HUDEP-2 (cell line): ENCODE data around the gene C10orf71.

ENCODE experiments used
- DNase-seq, 76 experiments: peaks; one replicate each; lab custom pipeline; 2025; ENCODE audit not compliant: unreplicated experiment in 76 of 76; lab: John Stamatoyannopoulos, UW

C10orf71 gene

GRCh38 chr10:49298983-49299815, at the start of gene C10orf71:
Gene C10orf71, plus strand, starts transcription at chr10:49299170. Its CDS starts 23,376 bp downstream, at chr10:49322546.
- no peak for DNase-seq

- DNase-seq: no peak
These were observed 46.5 kb upstream of the C10orf71 start for GRCh38 chr10:49252313-49253034.

- DNase-seq: no peak
These were observed 45.5 kb upstream of the C10orf71 start for GRCh38 chr10:49253340-49253906.

GRCh38 chr10:49254150-49254549, 44.8 kb upstream of the C10orf71 start:
- DNase-seq: no peak

GRCh38 chr10:49254556-49255318, 44.2 kb upstream of the C10orf71 start:
- DNase-seq: no peak

- DNase-seq: no peak
These were observed 43.1 kb upstream of the C10orf71 start for GRCh38 chr10:49255883-49256282.

- DNase-seq: no peak
These were observed 41.8 kb upstream of the C10orf71 start for GRCh38 chr10:49257154-49257553.

GRCh38 chr10:49257626-49258349, 41.2 kb upstream of the C10orf71 start:
- DNase-seq: no peak

GRCh38 chr10:49258350-49258683, 40.7 kb upstream of the C10orf71 start:
- no peak for DNase-seq

- DNase-seq: no peak
These were observed 38.2 kb upstream of the C10orf71 start for GRCh38 chr10:49260644-49261296.

GRCh38 chr10:49263591-49263990, 35.4 kb upstream of the C10orf71 start:
- DNase-seq: no peak

GRCh38 chr10:49264177-49264677, 34.7 kb upstream of the C10orf71 start:
- DNase-seq: no peak

- DNase-seq: no peak
These were observed 33.1 kb upstream of the C10orf71 start for GRCh38 chr10:49265885-49266284.

- DNase-seq: no peak
These were observed 30.8 kb upstream of the C10orf71 start for GRCh38 chr10:49268185-49268584.

- no peak for DNase-seq
These were observed 29.4 kb upstream of the C10orf71 start for GRCh38 chr10:49269523-49269922.

GRCh38 chr10:49270565-49270964, 28.4 kb upstream of the C10orf71 start:
- no peak for DNase-seq

GRCh38 chr10:49271346-49271745, 27.6 kb upstream of the C10orf71 start:
- DNase-seq: no peak

- DNase-seq: no peak
These were observed 26.5 kb upstream of the C10orf71 start for GRCh38 chr10:49272251-49273081.

- DNase-seq: no peak
These were observed 25.9 kb upstream of the C10orf71 start for GRCh38 chr10:49273082-49273465.
